GM12874 (cell line): ENCODE measurements around the gene HABP4.

Source experiments
- CTCF ChIP-seq: IDR thresholded peaks from 2 replicates; pipeline ENCODE4 v1.5.1; 2011; ENCODE audit warnings: low read depth, mild to moderate bottlenecking, control low read depth, low read length, moderate library complexity; ENCODE audit not compliant: insufficient read depth

The HABP4 gene

DNA sequence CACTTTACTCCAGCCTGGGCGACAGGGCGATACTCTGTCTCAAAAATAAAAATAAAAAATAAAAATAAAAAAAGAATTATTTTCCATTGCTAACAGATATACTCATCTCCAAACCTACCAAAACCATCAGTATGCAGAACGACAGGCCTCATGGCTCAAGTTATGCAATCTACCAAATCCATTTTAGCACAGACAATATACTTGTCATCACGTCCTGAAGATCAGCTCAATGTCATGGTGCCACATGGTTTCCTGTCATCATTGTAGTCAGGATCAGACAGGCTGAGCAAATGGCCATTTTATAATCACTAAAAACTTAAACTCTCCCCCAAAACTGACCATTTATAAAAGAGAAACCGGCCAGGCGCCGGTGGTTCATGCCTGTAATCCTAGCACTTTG is 69.1 kb downstream of the HABP4 start:
- TF ChIP-seq CTCF: no peak

DNA sequence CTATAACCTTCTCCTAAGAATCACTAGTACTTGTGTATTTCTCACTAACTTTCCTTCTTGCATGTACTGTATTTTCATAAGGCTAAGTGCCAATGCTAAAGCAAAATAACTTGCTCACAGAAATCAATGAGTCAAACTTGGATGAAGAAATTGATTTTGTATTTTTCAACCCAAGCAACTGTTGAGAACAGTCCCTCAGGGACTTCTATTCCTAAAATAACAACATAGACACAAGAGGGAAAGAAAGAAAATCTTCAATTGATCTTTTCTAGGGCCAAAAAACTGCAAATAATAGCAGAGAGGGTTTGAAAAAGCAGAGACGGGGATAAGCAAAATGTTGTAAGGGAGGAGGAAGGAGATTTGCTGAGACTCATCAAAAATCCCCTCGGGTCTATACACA is 69.8 kb downstream of the HABP4 start:
- TF ChIP-seq CTCF: no peak

DNA sequence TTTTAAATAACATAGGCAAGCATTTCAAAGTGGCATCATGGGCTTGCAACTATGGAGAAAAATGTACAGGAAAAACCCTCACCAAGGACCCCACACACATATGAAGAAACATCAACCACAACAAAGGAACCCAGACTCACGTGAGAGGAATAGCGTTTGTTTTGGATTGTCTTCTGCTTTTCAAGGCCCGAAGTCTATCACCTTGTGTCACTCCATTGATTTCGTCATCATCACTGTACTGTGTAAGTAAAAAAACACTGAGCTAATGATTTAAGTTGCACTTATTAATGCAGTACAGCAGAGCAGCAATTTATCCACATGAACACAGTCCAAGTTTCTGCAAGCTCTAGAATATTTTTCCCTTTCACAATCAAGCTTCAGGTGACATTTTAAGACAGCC is 72.4 kb downstream of the HABP4 start:
- no peak for TF ChIP-seq CTCF

GRCh38 chr9:96523374-96523773 is 73.4 kb downstream of the HABP4 start:
- TF ChIP-seq CTCF: no peak

GRCh38 chr9:96524045-96524444 is 74.1 kb downstream of the HABP4 start:
- TF ChIP-seq CTCF: no peak

- no peak for TF ChIP-seq CTCF
Observed at GRCh38 chr9:96524764-96525163, 74.8 kb downstream of the HABP4 start.

GRCh38 chr9:96532173-96532572 is 82.2 kb downstream of the HABP4 start:
- TF ChIP-seq CTCF: no peak

DNA sequence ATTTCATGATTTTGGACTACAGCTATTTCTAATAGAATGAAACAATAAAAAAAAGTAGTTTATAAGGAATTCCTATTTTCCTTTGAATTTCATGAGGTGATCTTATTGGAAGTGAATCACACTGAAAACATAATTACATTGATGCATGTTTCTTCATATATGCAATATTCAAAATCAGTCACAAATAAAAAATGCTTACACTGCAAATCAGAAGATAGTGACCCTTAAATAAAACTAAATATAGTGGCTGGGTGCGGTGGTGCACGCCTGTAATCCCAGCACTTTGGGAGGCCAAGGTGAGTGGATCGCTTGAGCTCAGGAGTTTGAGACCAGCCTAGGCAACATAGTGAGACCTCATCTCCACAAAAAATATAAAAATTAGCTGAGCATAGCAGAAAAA is 90.1 kb downstream of the HABP4 start:
- TF ChIP-seq CTCF: no peak
